Head of caudate nucleus (tissue), 42 donors: ENCODE data around the gene NTRK2.
"Not testable (repeated sequence)": the region's sequence is repeated elsewhere in the genome, so short reads cannot be mapped to it uniquely, and the experiment has no call there.

ENCODE experiments used
- DNase-seq, 42 donors: peaks; one replicate each; pipeline versions ENCODE4 v3.0.0 to v3.0.0-alpha.2; 2020 to 2021; ENCODE audit warnings: mixed read lengths in 7 of 42
- intact Hi-C: fragments of 100-400 bp; cut with DNase I; formaldehyde crosslinking; loops from one replicate; pipeline ENCODE4 v1.15.0; 2022

The NTRK2 gene

GRCh38 chr9:85042981-85043647 is 373.6 kb downstream of the NTRK2 start:
- no peak for DNase-seq
- intact Hi-C loops = loop anchor here (5.0 kb wide), 1 partner anchor 376 kb away; the partner anchor contains the start of gene NTRK2

- intact Hi-C loops = no loop called here
- no peak for DNase-seq
Measured at GRCh38 chr9:85045271-85045670, 375.7 kb downstream of the NTRK2 start.

GRCh38 chr9:85046475-85046874 is 376.9 kb downstream of the NTRK2 start:
- DNase-seq = no peak
- intact Hi-C loops = no loop called here

GRCh38 chr9:85053206-85053786 is 383.8 kb downstream of the NTRK2 start:
- no peak for DNase-seq
- intact Hi-C loops = no loop called here

- intact Hi-C loops = no loop called here
- DNase-seq = no peak
Measured at GRCh38 chr9:85054017-85054416, 384.5 kb downstream of the NTRK2 start.

GRCh38 chr9:85055506-85056202 is 386.1 kb downstream of the NTRK2 start:
- intact Hi-C loops = no loop called here
- DNase-seq = no peak

GRCh38 chr9:85056203-85056572 is 386.7 kb downstream of the NTRK2 start:
- no peak for DNase-seq
- intact Hi-C loops = no loop called here

GRCh38 chr9:85061969-85062368 is 392.4 kb downstream of the NTRK2 start:
- DNase-seq = no peak
- intact Hi-C loops = no loop called here

GRCh38 chr9:85062385-85063022 is 393.0 kb downstream of the NTRK2 start:
- no peak for DNase-seq

GRCh38 chr9:85064811-85065371 is 395.4 kb downstream of the NTRK2 start:
- intact Hi-C loops = no loop called here
- no peak for DNase-seq

More at GRCh38 chr9:85062385-85063022, 393.0 kb downstream of the NTRK2 start:
- intact Hi-C loops = no loop called here

GRCh38 chr9:85067792-85068191 is 398.3 kb downstream of the NTRK2 start:
- peak in 1 of 42 donors; percentile 31 for DNase-seq
- intact Hi-C loops = no loop called here

GRCh38 chr9:85069421-85069820 is 399.9 kb downstream of the NTRK2 start:
- intact Hi-C loops = not testable (repeated sequence)
- DNase-seq = peak in 26 of 42 donors; percentile 1 to 69 (median 20)
